SH-SY5Y (cell line): Measurements from ENCODE around the gene RHOF.

ENCODE experiments used
- GATA2 ChIP-seq: IDR thresholded peaks from 2 replicates; pipeline ENCODE4 v1.6.1; 2011; ENCODE audit warnings: mild to moderate bottlenecking, low read depth, low read length
- GATA3 ChIP-seq: IDR thresholded peaks from 2 replicates; pipeline ENCODE4 v1.6.1; 2011; ENCODE audit warnings: low read depth, mild to moderate bottlenecking, low read length, moderate library complexity

GRCh38 chr12:121838126-121838525, 44.6 kb upstream of the RHOF start:
- no peak for TF ChIP-seq GATA2
- TF ChIP-seq GATA3 = no peak
